Uterus (tissue), 4 donors: ENCODE results near the gene MSGN1. TPM values are rescaled to one million over a fixed set of nuclear protein-coding genes. Genes with fewer than 3 reads are reported as not detected.

ENCODE experiments used
- DNase-seq, 2 donors: peaks; one replicate each; pipeline ENCODE4 v3.0.0-alpha.2; 2019 to 2020
- H3K27ac ChIP-seq, 2 donors: fragments of 200-600 bp; sonication (generic); 1 replicate in 1 of 2; 2 replicates in 1 of 2; pipeline ENCODE4 v1.5.1; 2016 to 2018
- H3K27me3 ChIP-seq, 2 donors: fragments of 200-600 bp; sonication (generic); one replicate each; pipeline ENCODE4 v1.5.1; 2018 to 2019; ENCODE audit warnings: control low read depth in 1 of 2
- H3K36me3 ChIP-seq, 2 donors: fragments of 200-600 bp; sonication (generic); one replicate each; pipeline ENCODE4 v1.5.1; 2019; ENCODE audit warnings: control low read depth in 1 of 2
- H3K4me1 ChIP-seq, 2 donors: fragments of 200-600 bp; sonication (generic); one replicate each; pipeline ENCODE4 v1.5.1; 2018 to 2019; ENCODE audit warnings: control low read depth in 1 of 2
- H3K4me3 ChIP-seq, 2 donors: fragments of 200-600 bp; sonication (generic); 1 replicate in 1 of 2; 2 replicates in 1 of 2; pipeline ENCODE4 v1.5.1; 2018 to 2019; ENCODE audit warnings: mild to moderate bottlenecking in 1 of 2
- H3K9me3 ChIP-seq, 2 donors: fragments of 200-600 bp; sonication (generic); one replicate each; pipeline ENCODE4 v1.5.1; 2019; ENCODE audit warnings: control low read depth in 1 of 2
- CTCF ChIP-seq, 4 experiments: fragments of 200-600 bp in 2 of 4; fragments of 450-650 bp in 2 of 4; sonication (generic) in 2 of 4; IDR thresholded peaks; one replicate each; pipeline ENCODE4 v1.5.1; 2016 to 2019; ENCODE audit warnings: antibody characterized with exemption in 4 of 4, mild to moderate bottlenecking in 2 of 4, moderate library complexity in 1 of 4
- POLR2A ChIP-seq, 2 donors: fragments of 450-650 bp; IDR thresholded peaks; one replicate each; pipeline ENCODE4 v1.6.1; 2016; ENCODE audit warnings: antibody characterized with exemption in 2 of 2, mild to moderate bottlenecking in 1 of 2, moderate library complexity in 1 of 2
- intact Hi-C: fragments of 100-400 bp; cut with DNase I; formaldehyde crosslinking; loops from one replicate; pipeline ENCODE4 v1.15.1; 2023; ENCODE audit warnings: low total_unique reads
- total RNA-seq, 4 donors: library from RNA; depleted of rRNA in 3 of 4; stranded (reverse); fragments of >200 nt in 3 of 4; gene quantifications; one replicate each; pipeline versions ENCODE4 v1.1.0 to v1.2.4, GENCODE V29; 2014 to 2023
- donor health status: DM: yes; HTN: yes; CAD: no.

Gene MSGN1
- total RNA-seq, 4 donors from 2014 or later = not detected

- no peaks in the 10 kb centered on the region for H3K4me1 ChIP-seq
- no peaks in the 10 kb centered on the region for H3K36me3 ChIP-seq
- intact Hi-C loops = no loop called here
- H3K27me3 ChIP-seq = no peaks in the 10 kb centered on the region
- no peaks in the 10 kb centered on the region for H3K9me3 ChIP-seq
- H3K27ac ChIP-seq = no peak overlapping the region
- TF ChIP-seq CTCF (IDR thresholded peaks at IDR 0.05) = no peak
- H3K4me3 ChIP-seq = no peak overlapping the region
- no peak for DNase-seq
Measured at GRCh38 chr2:17804358-17804757, 11.9 kb upstream of the MSGN1 start.

- Histone ChIP-seq H3K9me3 (no peaks in the 10 kb centered on the region), H3K27ac (no peak overlapping the region), H3K27me3 (no peaks in the 10 kb centered on the region), H3K4me3 (no peak overlapping the region), H3K4me1 (no peaks in the 10 kb centered on the region), H3K36me3 (no peaks in the 10 kb centered on the region)
- no peak for DNase-seq
- TF ChIP-seq POLR2A (IDR thresholded peaks at IDR 0.05) (no peak), CTCF (IDR thresholded peaks at IDR 0.05) (no peak)
- intact Hi-C loops = no loop called here
Measured at GRCh38 chr2:17805166-17805565, 11.1 kb upstream of the MSGN1 start.

GRCh38 chr2:17805717-17806363 is 10.4 kb upstream of the MSGN1 start:
- no peaks in the 10 kb centered on the region for H3K36me3 ChIP-seq
- no peaks in the 10 kb centered on the region for H3K27me3 ChIP-seq
- intact Hi-C loops = no loop called here
- no peak for DNase-seq
- no peak for TF ChIP-seq POLR2A (IDR thresholded peaks at IDR 0.05)
- TF ChIP-seq CTCF (IDR thresholded peaks at IDR 0.05) = no peak
- H3K27ac ChIP-seq = no peak overlapping the region
- H3K9me3 ChIP-seq = no peaks in the 10 kb centered on the region
- H3K4me3 ChIP-seq = no peak overlapping the region
- H3K4me1 ChIP-seq = no peaks in the 10 kb centered on the region

- peak overlapping the region in 1 of 2 donors; percentile 1 for H3K27ac ChIP-seq
- no peak for TF ChIP-seq POLR2A (IDR thresholded peaks at IDR 0.05)
- no peak for TF ChIP-seq CTCF (IDR thresholded peaks at IDR 0.05)
- no peaks in the 10 kb centered on the region for H3K36me3 ChIP-seq
- H3K4me3 ChIP-seq = no peak overlapping the region
- H3K4me1 ChIP-seq = no peaks in the 10 kb centered on the region
- H3K27me3 ChIP-seq = no peaks in the 10 kb centered on the region
- no peaks in the 10 kb centered on the region for H3K9me3 ChIP-seq
- no peak for DNase-seq
- intact Hi-C loops = no loop called here
Measured at GRCh38 chr2:17813010-17813741, 3.1 kb upstream of the MSGN1 start.

- H3K36me3 ChIP-seq = no peaks in the 10 kb centered on the region
- no peak overlapping the region for H3K4me3 ChIP-seq
- intact Hi-C loops = no loop called here
- no peaks in the 10 kb centered on the region for H3K4me1 ChIP-seq
- no peaks in the 10 kb centered on the region for H3K27me3 ChIP-seq
- H3K27ac ChIP-seq = peak overlapping the region in 1 of 2 donors; percentile 1
- TF ChIP-seq CTCF (IDR thresholded peaks at IDR 0.05) (no peak), POLR2A (IDR thresholded peaks at IDR 0.05) (no peak)
- H3K9me3 ChIP-seq = no peaks in the 10 kb centered on the region
- peak; percentile 18 to 23 for DNase-seq
Measured at GRCh38 chr2:17813742-17814473, 2.4 kb upstream of the MSGN1 start.
